ENCODE data around the gene SYT5.
"Not testable (repeated sequence)": the region's sequence is repeated elsewhere in the genome, so short reads cannot be mapped to it uniquely, and the experiment has no call there.

Gene SYT5

GRCh38 chr19:55179606-55180484, at the start of gene SYT5:
Gene SYT5, minus strand, starts transcription at chr19:55180289. Its CDS starts 1,248 bp downstream, at chr19:55179041.
- no peak for DNase-seq (ENCODE audit: low read depth)

- DNase-seq (ENCODE audit: low read depth) = no peak
These were observed 49.7 kb upstream of the SYT5 start for GRCh38 chr19:55229789-55230182.

GRCh38 chr19:55229145-55229788, 49.2 kb upstream of the SYT5 start:
- DNase-seq (ENCODE audit: low read depth) = no peak

GRCh38 chr19:55228403-55229031, 48.4 kb upstream of the SYT5 start, which contains the start of gene TMEM86B:
Gene TMEM86B, minus strand, starts transcription at chr19:55228763. Its CDS starts 22 bp downstream, at chr19:55228741.
- no peak for DNase-seq (ENCODE audit: low read depth)

- no peak for DNase-seq (ENCODE audit: low read depth)
These were observed 47.9 kb upstream of the SYT5 start for GRCh38 chr19:55228015-55228391.

GRCh38 chr19:55227241-55228014, 47.3 kb upstream of the SYT5 start:
- DNase-seq (ENCODE audit: low read depth) = no peak

GRCh38 chr19:55226788-55227187, 46.7 kb upstream of the SYT5 start:
- DNase-seq (ENCODE audit: low read depth) = no peak

- DNase-seq (ENCODE audit: low read depth) = no peak
These were observed 46.2 kb upstream of the SYT5 start for GRCh38 chr19:55226273-55226672.

- DNase-seq (ENCODE audit: low read depth) = no peak
These were observed 45.4 kb upstream of the SYT5 start for GRCh38 chr19:55225415-55225958.

GRCh38 chr19:55224679-55225414, 44.8 kb upstream of the SYT5 start:
- DNase-seq (ENCODE audit: low read depth) = not testable (repeated sequence)

- DNase-seq (ENCODE audit: low read depth) = no peak
These were observed 44.1 kb upstream of the SYT5 start for GRCh38 chr19:55224038-55224665.

GRCh38 chr19:55223291-55224037, 43.4 kb upstream of the SYT5 start:
- DNase-seq (ENCODE audit: low read depth) = no peak

GRCh38 chr19:55220525-55220924, 40.4 kb upstream of the SYT5 start:
- DNase-seq (ENCODE audit: low read depth) = no peak

GRCh38 chr19:55216461-55217198, 36.5 kb upstream of the SYT5 start:
- no peak for DNase-seq (ENCODE audit: low read depth)

GRCh38 chr19:55213547-55213946, 33.5 kb upstream of the SYT5 start:
- no peak for DNase-seq (ENCODE audit: low read depth)

- DNase-seq (ENCODE audit: low read depth) = no peak
These were observed 32.4 kb upstream of the SYT5 start for GRCh38 chr19:55212447-55212846.

- DNase-seq (ENCODE audit: low read depth) = no peak
These were observed 29.8 kb upstream of the SYT5 start for GRCh38 chr19:55209693-55210472.
